Smooth muscle cell (in vitro differentiated cells): ENCODE data around the gene UBE2F. TPM values are rescaled to one million over a fixed set of nuclear protein-coding genes. Genes with fewer than 3 reads are reported as not detected.

Experiments used
- DNase-seq: peaks from one replicate; lab custom pipeline; 2025; ENCODE audit not compliant: unreplicated experiment; lab: John Stamatoyannopoulos, UW
- H2AFZ ChIP-seq: fragments of 200-600 bp; sonication (generic); 2 replicates; pipeline ENCODE4 v1.6.0; 2016; ENCODE audit warnings: antibody characterized with exemption, low read depth, mild to moderate bottlenecking
- H3F3A ChIP-seq: fragments of 200-600 bp; sonication (generic); 2 replicates; pipeline ENCODE4 v1.6.0; 2017; ENCODE audit warnings: antibody characterized with exemption, low read depth
- H3K27ac ChIP-seq: fragments of 200-600 bp; sonication (generic); 2 replicates; pipeline ENCODE4 v1.5.1; 2016; ENCODE audit warnings: low read depth, mild to moderate bottlenecking
- H3K27me3 ChIP-seq: fragments of 200-600 bp; sonication (generic); 2 replicates; pipeline ENCODE4 v1.6.1; 2016; ENCODE audit warnings: low read depth, mild to moderate bottlenecking
- H3K36me3 ChIP-seq: fragments of 200-600 bp; sonication (generic); 2 replicates; pipeline ENCODE4 v1.5.1; 2016; ENCODE audit warnings: low read depth
- H3K4me1 ChIP-seq: fragments of 200-600 bp; sonication (generic); 2 replicates; pipeline ENCODE4 v1.5.1; 2016; ENCODE audit warnings: low read depth
- H3K4me2 ChIP-seq: fragments of 200-600 bp; sonication (generic); 2 replicates; pipeline ENCODE4 v1.6.0; 2016; ENCODE audit warnings: mild to moderate bottlenecking
- H3K4me3 ChIP-seq: fragments of 200-600 bp; sonication (generic); 2 replicates; pipeline ENCODE4 v1.5.1; 2016; ENCODE audit warnings: mild to moderate bottlenecking
- H3K79me2 ChIP-seq: fragments of 200-600 bp; sonication (generic); 2 replicates; pipeline ENCODE4 v1.6.0; 2016; ENCODE audit warnings: low read depth, mild to moderate bottlenecking
- H3K9ac ChIP-seq: fragments of 200-600 bp; sonication (generic); 2 replicates; pipeline ENCODE4 v1.6.0; 2016; ENCODE audit warnings: low read depth
- H3K9me3 ChIP-seq: fragments of 200-600 bp; sonication (generic); replicated peaks from 2 replicates; pipeline ENCODE4 v1.5.1; 2016; ENCODE audit warnings: low read depth
- H4K20me1 ChIP-seq: fragments of 200-600 bp; sonication (generic); 2 replicates; pipeline ENCODE4 v1.6.0; 2016; ENCODE audit warnings: low read depth
- CTCF ChIP-seq: fragments of 200-600 bp; sonication (generic); IDR thresholded peaks from 2 replicates; pipeline ENCODE4 v1.5.1; 2017; ENCODE audit warnings: borderline replicate concordance, mild to moderate bottlenecking, antibody characterized with exemption; ENCODE audit not compliant: insufficient read depth, poor library complexity, severe bottlenecking
- WGBS: methylation state at CpG from one replicate; pipeline ENCODE4 v1.1.7; 2016; ENCODE audit warnings: low lambda C conversion rate; 5-methylcytosine and 5-hydroxymethylcytosine counted together
- polyA plus RNA-seq: library from polyadenylated mRNA; unstranded; fragments of >200 nt; fragmentation: Nextera tagmentation; extraction: Ambion mirVana; gene quantifications from 2 replicates; pipeline ENCODE4 v1.2.1, GENCODE V29; 2016
- total RNA-seq: library from RNA; depleted of rRNA; stranded (reverse); fragments of >200 nt; gene quantifications from 2 replicates; pipeline ENCODE4 v1.2.3, GENCODE V29; 2014

The UBE2F gene
- total and polyA plus RNA-seq, 2 experiments from 2014 or later, result 52.5 to 94.8 TPM

- TF ChIP-seq CTCF, result no peak
- Histone ChIP-seq H3K27me3 (no peaks in the 10 kb centered on the region), H3F3A (peaks cover 17% of the 10 kb centered on the region), H3K4me2 (peak overlapping the region; percentile 68), H3K79me2 (no peaks in the 10 kb centered on the region), H3K36me3 (peaks cover 7% of the 10 kb centered on the region), H4K20me1 (peaks cover 77% of the 10 kb centered on the region), H3K4me1 (no peaks in the 10 kb centered on the region), H3K9me3 (no peaks in the 10 kb centered on the region), H3K9ac (no peak overlapping the region), H2AFZ (no peak overlapping the region), H3K4me3 (no peak overlapping the region), H3K27ac (peak overlapping the region; percentile 61)
- 20% methylated on average over 5 of the region's 9 CpGs for WGBS
- no peak for DNase-seq
Measured at GRCh38 chr2:237996021-237996593, 29.3 kb downstream of the UBE2F start.

GRCh38 chr2:237997521-237997920 lies 30.7 kb downstream of the UBE2F start:
- TF ChIP-seq CTCF, result no peak
- peaks cover 17% of the 10 kb centered on the region for H3F3A ChIP-seq
- no peaks in the 10 kb centered on the region for H3K4me1 ChIP-seq
- H3K27ac ChIP-seq, result no peak overlapping the region
- 60% methylated on average over 4 of the region's 4 CpGs for WGBS
- no peaks in the 10 kb centered on the region for H3K9me3 ChIP-seq
- H3K9ac ChIP-seq, result no peak overlapping the region
- H3K79me2 ChIP-seq, result no peaks in the 10 kb centered on the region
- H3K4me2 ChIP-seq, result no peak overlapping the region
- H3K36me3 ChIP-seq, result peaks cover 7% of the 10 kb centered on the region
- H3K27me3 ChIP-seq, result no peaks in the 10 kb centered on the region
- peaks cover 72% of the 10 kb centered on the region for H4K20me1 ChIP-seq
- H3K4me3 ChIP-seq, result no peak overlapping the region
- DNase-seq, result no peak
- H2AFZ ChIP-seq, result no peak overlapping the region

DNA sequence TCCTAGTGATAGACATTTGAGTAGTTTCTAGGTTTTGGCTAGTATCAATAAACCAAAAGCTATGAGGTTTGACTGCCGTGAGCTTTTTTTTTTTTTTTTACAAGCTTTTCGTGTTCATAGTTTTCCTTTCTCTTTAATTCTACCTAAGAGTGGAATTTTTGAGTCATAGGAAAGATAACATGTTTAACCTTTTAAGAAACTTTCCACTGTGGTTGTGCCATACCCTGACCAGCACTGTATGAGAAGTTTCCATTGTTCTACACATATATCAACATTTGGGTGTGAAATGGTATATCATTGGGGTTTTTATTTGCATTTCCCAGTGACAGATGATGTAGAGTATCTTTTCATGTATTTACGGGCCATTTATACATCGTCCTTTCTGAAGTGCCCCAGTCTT lies 31.7 kb downstream of the UBE2F start:
- H4K20me1 ChIP-seq, result peaks cover 69% of the 10 kb centered on the region
- peaks cover 2% of the 10 kb centered on the region for H3K79me2 ChIP-seq
- no peak overlapping the region for H2AFZ ChIP-seq
- H3K4me1 ChIP-seq, result no peaks in the 10 kb centered on the region
- peaks cover 17% of the 10 kb centered on the region for H3F3A ChIP-seq
- no peaks in the 10 kb centered on the region for H3K27me3 ChIP-seq
- 45% methylated on average over 4 of the region's 4 CpGs for WGBS
- H3K4me2 ChIP-seq, result no peak overlapping the region
- H3K4me3 ChIP-seq, result no peak overlapping the region
- peaks cover 7% of the 10 kb centered on the region for H3K36me3 ChIP-seq
- DNase-seq, result no peak
- H3K27ac ChIP-seq, result no peak overlapping the region
- no peak overlapping the region for H3K9ac ChIP-seq
- no peak for TF ChIP-seq CTCF
- H3K9me3 ChIP-seq, result no peaks in the 10 kb centered on the region

DNA sequence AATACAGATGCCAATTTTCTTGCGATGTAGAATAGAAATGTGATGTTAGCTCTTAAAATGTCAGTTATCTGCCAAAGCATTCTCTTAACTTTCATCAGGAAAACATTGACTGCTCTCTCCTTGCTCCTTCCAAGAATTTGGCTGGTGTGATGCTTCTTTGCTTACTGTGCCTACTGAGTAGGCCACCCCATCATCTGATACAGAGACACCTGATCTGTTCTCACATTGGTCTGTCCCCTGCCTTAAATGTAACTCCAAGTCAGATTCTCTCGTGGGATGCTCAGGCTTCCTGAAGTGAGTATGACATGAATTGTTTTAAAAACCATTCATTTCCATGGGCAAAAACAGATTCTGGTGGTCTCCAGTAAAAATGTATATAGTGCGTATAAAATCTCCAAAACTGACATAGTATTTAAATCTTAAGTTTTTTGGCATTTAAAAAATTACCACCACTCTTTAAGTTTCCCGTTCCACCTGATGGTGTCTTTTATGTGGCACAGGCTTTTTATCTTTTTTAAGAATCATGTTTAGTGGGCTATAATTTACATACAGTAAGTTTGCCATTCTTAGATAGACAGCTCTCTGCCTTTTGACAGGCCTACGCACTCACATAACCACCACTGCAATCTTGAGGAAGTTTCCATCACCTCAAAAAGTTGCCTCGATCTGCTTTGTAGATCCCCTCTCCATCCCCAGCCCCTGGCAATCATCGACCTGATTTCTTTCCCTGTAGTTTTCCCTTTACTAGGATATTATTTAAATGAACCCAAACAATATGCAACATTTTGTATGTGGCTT lies 36.6 kb downstream of the UBE2F start:
- H3K9me3 ChIP-seq, result no peaks in the 10 kb centered on the region
- 82% methylated on average over 7 of the region's 7 CpGs for WGBS
- H3K4me3 ChIP-seq, result no peak overlapping the region
- H3K27ac ChIP-seq, result no peak overlapping the region
- H2AFZ ChIP-seq, result no peak overlapping the region
- no peaks in the 10 kb centered on the region for H3K27me3 ChIP-seq
- H3K79me2 ChIP-seq, result peaks cover 9% of the 10 kb centered on the region
- H3K9ac ChIP-seq, result no peak overlapping the region
- H3F3A ChIP-seq, result no peaks in the 10 kb centered on the region
- DNase-seq, result no peak
- H3K36me3 ChIP-seq, result peaks cover 7% of the 10 kb centered on the region
- no peak overlapping the region for H3K4me2 ChIP-seq
- peaks cover 76% of the 10 kb centered on the region for H4K20me1 ChIP-seq
- no peak for TF ChIP-seq CTCF
- H3K4me1 ChIP-seq, result no peaks in the 10 kb centered on the region
